ENCODE data around the gene FSTL4.

The FSTL4 gene

GRCh38 chr5:133336969-133337410 is 275.4 kb downstream of the FSTL4 start:
- Histone ChIP-seq H3K9me3 (ENCODE audit: low read length) (no peaks in the 10 kb centered on the region), H3K36me3 (ENCODE audit: insufficient read depth, low read length) (no peaks in the 10 kb centered on the region), H2AFZ (ENCODE audit: low read length) (no peak overlapping the region), H3K27ac (ENCODE audit: low read depth, low read length, poor library complexity, severe bottlenecking) (no peak overlapping the region), H3K9me2 (ENCODE audit: low read depth, low read length) (no peaks in the 10 kb centered on the region), H3K4me2 (ENCODE audit: low read length) (no peak overlapping the region), H3K4me3 (ENCODE audit: low read depth, low read length, poor library complexity, severe bottlenecking) (no peak overlapping the region), H3K79me2 (ENCODE audit: insufficient read depth, low read length) (no peaks in the 10 kb centered on the region), H3F3A (ENCODE audit: insufficient read depth, low read length) (no peaks in the 10 kb centered on the region), H3K4me1 (ENCODE audit: insufficient read depth, low read length, severe bottlenecking) (no peaks in the 10 kb centered on the region), H3K9ac (ENCODE audit: low read length) (no peak overlapping the region), H3K27me3 (ENCODE audit: insufficient read depth, low read length) (no peaks in the 10 kb centered on the region), H4K20me1 (ENCODE audit: insufficient read depth, low read length) (no peaks in the 10 kb centered on the region)
- TF ChIP-seq CTCF (IDR thresholded peaks at IDR 0.05; ENCODE audit: low read length) = no peak
- no peak for TF ChIP-seq EZH2 (IDR thresholded peaks at IDR 0.05; ENCODE audit: borderline replicate concordance, low read length)

- H3K9me2 ChIP-seq (ENCODE audit: low read depth, low read length) = no peaks in the 10 kb centered on the region
- no peaks in the 10 kb centered on the region for H3K27me3 ChIP-seq (ENCODE audit: insufficient read depth, low read length)
- no peaks in the 10 kb centered on the region for H3K79me2 ChIP-seq (ENCODE audit: insufficient read depth, low read length)
- no peaks in the 10 kb centered on the region for H4K20me1 ChIP-seq (ENCODE audit: insufficient read depth, low read length)
- no peaks in the 10 kb centered on the region for H3F3A ChIP-seq (ENCODE audit: insufficient read depth, low read length)
- no peaks in the 10 kb centered on the region for H3K4me1 ChIP-seq (ENCODE audit: insufficient read depth, low read length, severe bottlenecking)
- TF ChIP-seq EZH2 (IDR thresholded peaks at IDR 0.05; ENCODE audit: borderline replicate concordance, low read length) (no peak), CTCF (IDR thresholded peaks at IDR 0.05; ENCODE audit: low read length) (no peak)
- H3K9ac ChIP-seq (ENCODE audit: low read length) = no peak overlapping the region
- H3K4me3 ChIP-seq (ENCODE audit: low read depth, low read length, poor library complexity, severe bottlenecking) = no peak overlapping the region
- no peak overlapping the region for H3K4me2 ChIP-seq (ENCODE audit: low read length)
- no peak overlapping the region for H2AFZ ChIP-seq (ENCODE audit: low read length)
- no peak overlapping the region for H3K27ac ChIP-seq (ENCODE audit: low read depth, low read length, poor library complexity, severe bottlenecking)
- H3K9me3 ChIP-seq (ENCODE audit: low read length) = no peaks in the 10 kb centered on the region
- H3K36me3 ChIP-seq (ENCODE audit: insufficient read depth, low read length) = no peaks in the 10 kb centered on the region
Measured at GRCh38 chr5:133336121-133336968, 276.0 kb downstream of the FSTL4 start.

GRCh38 chr5:133334796-133335639 is 277.3 kb downstream of the FSTL4 start:
- no peaks in the 10 kb centered on the region for H3F3A ChIP-seq (ENCODE audit: insufficient read depth, low read length)
- H2AFZ ChIP-seq (ENCODE audit: low read length) = no peak overlapping the region
- no peak overlapping the region for H3K4me2 ChIP-seq (ENCODE audit: low read length)
- H3K27ac ChIP-seq (ENCODE audit: low read depth, low read length, poor library complexity, severe bottlenecking) = no peak overlapping the region
- no peaks in the 10 kb centered on the region for H4K20me1 ChIP-seq (ENCODE audit: insufficient read depth, low read length)
- no peaks in the 10 kb centered on the region for H3K79me2 ChIP-seq (ENCODE audit: insufficient read depth, low read length)
- no peaks in the 10 kb centered on the region for H3K9me2 ChIP-seq (ENCODE audit: low read depth, low read length)
- H3K9me3 ChIP-seq (ENCODE audit: low read length) = no peaks in the 10 kb centered on the region
- H3K4me3 ChIP-seq (ENCODE audit: low read depth, low read length, poor library complexity, severe bottlenecking) = no peak overlapping the region
- TF ChIP-seq CTCF (IDR thresholded peaks at IDR 0.05; ENCODE audit: low read length) (no peak), EZH2 (IDR thresholded peaks at IDR 0.05; ENCODE audit: borderline replicate concordance, low read length) (no peak)
- no peaks in the 10 kb centered on the region for H3K4me1 ChIP-seq (ENCODE audit: insufficient read depth, low read length, severe bottlenecking)
- no peak overlapping the region for H3K9ac ChIP-seq (ENCODE audit: low read length)
- H3K36me3 ChIP-seq (ENCODE audit: insufficient read depth, low read length) = no peaks in the 10 kb centered on the region
- H3K27me3 ChIP-seq (ENCODE audit: insufficient read depth, low read length) = no peaks in the 10 kb centered on the region
